Right hindlimb (tissue), 1 donor: Measurements from ENCODE around the gene PSMG2.
A peak's percentile ranks its signal among the peaks of the same experiment; 100 is the strongest.

ENCODE experiments used
- DNase-seq: peaks from one replicate; pipeline ENCODE4 v3.0.0-alpha.2; 2018

PSMG2 gene, protein sequence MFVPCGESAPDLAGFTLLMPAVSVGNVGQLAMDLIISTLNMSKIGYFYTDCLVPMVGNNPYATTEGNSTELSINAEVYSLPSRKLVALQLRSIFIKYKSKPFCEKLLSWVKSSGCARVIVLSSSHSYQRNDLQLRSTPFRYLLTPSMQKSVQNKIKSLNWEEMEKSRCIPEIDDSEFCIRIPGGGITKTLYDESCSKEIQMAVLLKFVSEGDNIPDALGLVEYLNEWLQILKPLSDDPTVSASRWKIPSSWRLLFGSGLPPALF

DNA sequence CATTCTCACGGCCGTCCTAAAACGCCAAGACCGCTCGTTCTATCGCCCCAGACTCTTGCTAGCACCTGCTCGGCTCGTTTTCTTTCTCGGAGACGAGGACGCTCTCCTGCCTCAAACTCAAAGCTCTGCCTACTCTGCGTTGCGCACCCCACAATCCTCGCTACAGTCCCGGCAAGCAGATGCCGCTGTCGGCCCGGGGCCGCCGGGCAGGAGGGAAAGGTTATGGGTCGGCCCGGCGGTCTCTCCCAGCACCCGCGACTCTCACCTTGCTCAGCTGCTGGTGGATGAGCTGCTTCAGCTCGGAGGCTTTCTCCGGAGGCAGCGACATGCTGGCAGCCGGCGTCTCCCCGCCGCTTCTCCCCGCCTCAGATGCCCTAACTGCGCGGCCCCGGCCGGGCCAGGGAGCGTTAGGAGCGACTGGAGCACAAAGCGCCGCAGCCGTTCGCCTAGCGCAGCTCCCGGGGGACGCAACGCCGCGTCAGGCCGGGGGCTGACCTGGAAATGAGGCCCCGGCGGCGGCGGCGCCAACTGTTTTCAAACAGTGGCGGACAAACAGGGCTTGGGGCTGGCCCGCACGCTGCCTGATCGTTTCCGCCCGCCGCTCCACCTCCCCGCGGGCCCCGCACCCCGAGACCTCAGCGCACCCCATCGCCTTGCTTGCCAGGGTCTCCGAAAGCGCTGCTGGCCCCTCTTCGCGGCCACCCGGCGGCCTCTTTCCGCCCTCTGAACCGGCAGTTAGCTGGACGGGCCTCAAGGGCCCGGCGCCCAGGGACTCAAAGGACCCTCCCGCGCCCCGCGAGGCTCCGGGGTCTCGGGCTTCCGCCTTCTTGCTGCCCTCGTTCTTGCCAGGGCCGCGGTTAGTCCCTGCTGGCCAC lies at the start of gene PSMG2, which contains the start of gene CEP76:
TSS of gene PSMG2 (plus strand) at position 822 of the 875 bp plus-strand sequence. CDS start 66 bp downstream, outside the sequence.
TSS of gene CEP76 (minus strand) at position 503 of the 875 bp plus-strand sequence. CDS start at position 328, 175 bp downstream.
- peak; percentile 95 for DNase-seq

DNA sequence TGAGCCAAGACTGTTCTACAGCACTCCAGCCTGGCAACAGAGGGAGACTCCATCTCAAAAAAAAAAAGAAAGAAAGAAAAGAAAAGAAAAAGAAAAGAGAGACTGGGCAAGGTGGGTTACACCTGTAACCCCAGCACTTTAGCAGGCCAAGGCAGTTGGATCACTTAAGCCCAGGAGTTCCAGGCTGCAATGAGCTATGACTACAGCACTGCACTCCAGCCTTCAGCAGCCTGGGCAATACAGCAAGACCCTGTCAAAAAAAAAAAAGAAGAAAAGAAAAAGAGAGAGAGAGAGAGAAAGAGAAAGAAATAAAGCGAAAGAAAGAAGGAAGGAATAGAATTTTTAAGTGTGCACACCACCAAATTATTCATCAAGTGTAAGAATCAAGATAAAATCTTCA lies 47.9 kb upstream of the PSMG2 start:
- DNase-seq = no peak

DNA sequence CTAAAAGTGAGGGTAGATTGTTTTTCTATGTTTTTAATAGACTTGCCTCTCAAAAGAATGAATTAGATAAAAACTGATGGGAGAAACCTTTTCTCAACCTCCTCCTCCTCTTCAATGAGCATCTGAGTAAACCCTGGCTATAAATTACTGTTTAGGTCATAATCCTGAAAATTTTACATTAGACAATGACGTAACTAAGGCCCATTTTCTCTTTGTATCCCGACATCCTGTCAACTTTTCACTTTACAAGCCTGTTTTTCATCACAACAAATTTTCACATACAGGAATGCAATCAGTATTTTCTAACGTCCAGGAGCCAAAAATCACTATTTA lies 46.3 kb upstream of the PSMG2 start:
- DNase-seq = no peak

DNA sequence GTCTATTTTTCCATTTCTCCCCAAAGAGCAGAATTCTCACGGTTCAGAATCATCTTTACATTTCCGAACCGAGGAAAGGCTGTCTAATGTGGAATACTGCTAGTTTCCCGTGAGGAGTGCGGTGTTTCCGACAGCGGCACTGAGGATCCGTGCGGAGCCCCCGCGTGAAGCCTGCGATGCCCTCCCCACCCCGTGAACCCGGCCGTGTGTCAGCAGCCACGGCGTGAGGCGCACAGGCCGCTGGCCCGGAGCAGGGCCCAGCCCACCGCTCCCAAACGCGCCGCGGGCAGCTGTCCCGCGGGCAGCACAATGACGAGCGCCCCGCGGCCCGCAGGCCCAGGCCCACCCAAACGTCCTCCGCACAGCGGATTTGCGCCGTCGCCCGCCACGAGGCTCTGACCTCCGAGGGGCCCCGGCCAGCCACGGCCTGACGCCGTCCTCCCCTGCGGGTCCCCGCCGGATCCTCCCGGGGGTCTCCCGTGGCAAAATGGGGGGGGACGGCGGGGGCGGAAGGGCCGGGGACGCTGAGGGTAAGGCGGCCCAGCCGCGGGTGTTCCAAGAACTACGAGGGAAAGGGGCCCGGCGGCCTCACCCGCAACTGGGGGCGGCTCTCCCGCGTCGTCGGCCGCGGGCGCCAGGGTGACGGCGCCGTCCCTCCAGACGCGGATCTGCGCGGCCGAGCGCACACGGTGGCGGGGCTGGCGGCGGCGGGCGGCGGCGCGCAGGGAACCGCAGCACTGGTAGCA lies 45.7 kb upstream of the PSMG2 start:
- DNase-seq = peak; percentile 65

DNA sequence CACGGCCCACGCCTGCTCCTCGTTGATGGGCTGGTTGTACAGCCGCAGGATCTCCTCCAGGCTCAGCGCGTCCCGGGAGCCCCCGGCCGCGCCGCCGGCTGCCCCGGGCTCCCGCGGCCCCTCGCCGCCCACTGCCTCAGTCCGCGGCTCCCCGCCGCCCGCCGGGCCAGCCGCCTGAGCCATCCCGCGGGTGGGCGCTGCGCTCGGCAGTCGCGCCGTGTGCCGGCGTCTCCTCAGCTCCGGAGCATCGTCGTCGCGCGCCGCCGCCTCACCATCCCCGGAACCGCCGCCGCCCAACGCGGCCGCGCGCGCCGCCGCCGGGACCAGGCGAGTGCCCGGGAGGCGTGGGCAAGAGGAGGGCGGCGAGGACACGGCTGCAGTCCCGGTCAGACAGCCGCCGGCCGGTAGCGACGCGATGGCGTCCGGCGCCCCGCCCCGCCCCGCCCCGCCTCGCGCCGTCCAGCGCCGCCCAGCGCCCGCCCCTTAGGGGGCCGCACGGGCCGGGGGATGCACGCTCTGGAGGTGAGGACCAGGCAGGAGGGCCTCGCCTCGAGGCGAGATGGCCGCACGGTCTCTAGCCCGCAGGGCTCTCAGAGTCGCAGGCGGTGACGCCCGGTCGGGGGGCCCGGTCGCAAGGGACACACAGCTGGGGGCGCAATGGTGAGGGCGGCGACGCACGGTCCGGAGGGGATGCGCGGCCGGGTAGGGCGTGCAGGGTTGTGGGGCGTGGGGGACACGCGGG lies 45.0 kb upstream of the PSMG2 start, which contains the start of gene SPIRE1:
TSS of gene SPIRE1 (minus strand) at position 424 of the 742 bp plus-strand sequence. CDS start at position 183, 241 bp downstream.
- peak; percentile 82 for DNase-seq

DNA sequence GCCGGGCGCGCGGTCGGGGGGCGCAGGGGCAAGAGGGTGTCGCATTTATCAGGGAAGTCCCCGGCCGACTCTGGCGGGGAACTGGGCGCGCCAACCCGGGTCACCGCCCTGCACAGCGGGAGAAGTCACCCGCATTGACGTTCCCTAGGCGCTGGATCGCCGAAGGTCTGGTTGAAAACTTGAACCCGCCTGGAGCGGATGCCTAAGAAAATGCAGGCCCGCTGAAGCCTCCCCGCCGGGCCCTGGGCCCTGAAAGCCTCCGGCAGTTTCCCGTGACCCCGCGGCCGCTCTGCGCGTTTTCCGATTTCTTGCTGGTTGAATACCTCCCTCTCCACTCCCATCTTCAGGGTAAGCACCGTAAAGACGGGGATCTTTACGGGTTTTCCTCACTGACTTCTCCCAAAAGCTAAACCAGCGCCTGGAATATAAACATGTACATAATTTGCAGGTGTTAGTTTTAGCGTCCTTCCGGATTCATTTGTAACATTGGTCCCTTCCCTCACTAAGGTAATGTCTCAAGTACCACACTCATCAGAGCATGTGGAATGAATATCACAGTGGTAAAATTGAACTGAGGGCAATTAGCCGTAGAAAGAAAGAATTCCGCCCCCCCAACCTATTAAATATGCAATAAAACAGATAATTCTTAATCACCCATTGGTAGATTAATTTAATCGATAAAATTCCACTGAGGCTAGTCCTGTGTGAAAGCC lies 44.3 kb upstream of the PSMG2 start:
- peak; percentile 42 for DNase-seq

DNA sequence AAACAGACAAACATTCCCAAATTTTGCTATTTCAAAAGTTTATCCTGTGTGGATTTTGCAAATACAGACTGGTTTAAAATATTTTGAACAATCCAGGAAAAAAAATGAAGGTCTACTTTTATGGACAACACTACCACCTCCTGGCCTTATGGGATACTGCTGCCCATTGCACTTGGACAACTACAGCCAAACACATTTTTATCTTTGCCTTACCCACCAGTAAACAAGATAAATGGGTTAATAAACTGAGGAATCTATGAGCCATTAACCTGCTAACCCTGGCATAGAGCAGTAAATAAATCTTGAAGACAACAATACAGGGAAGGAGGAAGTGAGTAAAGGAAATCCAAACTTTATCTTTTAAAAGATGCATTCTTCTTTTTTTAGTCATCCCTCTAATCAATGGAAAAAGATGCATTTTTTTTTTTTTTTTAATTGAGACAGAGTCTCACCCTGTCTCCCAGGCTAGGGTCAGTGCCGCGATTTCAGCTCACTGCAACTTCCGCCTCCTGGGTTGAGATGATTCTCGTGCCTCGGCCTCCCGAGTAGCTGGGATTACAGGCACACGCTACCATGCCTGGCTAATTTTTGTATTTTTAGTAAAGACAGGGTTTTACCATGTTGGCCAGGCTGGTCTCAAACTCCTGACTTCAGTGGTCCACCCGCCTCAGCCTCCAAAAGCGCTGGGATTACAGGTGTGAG lies 42.8 kb upstream of the PSMG2 start:
- DNase-seq = peak; percentile 48

DNA sequence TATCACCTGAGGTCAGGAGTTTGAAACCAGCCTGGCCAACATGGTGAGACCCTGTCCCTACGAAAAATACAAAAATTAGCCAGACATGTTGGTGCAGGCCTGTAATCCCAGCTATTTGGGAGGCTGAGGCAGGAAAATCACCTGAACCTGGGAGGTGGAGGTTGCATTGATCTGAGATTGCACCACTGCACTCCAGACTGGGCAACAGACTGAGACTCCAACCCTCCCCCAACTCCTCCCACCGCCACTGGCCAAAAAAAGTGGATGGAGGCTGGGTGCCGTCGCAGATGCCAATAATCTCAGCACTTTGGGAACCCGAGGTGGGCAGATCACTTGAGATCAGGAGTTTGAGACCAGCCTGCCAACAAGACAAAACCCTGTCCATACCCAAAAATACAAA lies 34.8 kb upstream of the PSMG2 start:
- DNase-seq = no peak

DNA sequence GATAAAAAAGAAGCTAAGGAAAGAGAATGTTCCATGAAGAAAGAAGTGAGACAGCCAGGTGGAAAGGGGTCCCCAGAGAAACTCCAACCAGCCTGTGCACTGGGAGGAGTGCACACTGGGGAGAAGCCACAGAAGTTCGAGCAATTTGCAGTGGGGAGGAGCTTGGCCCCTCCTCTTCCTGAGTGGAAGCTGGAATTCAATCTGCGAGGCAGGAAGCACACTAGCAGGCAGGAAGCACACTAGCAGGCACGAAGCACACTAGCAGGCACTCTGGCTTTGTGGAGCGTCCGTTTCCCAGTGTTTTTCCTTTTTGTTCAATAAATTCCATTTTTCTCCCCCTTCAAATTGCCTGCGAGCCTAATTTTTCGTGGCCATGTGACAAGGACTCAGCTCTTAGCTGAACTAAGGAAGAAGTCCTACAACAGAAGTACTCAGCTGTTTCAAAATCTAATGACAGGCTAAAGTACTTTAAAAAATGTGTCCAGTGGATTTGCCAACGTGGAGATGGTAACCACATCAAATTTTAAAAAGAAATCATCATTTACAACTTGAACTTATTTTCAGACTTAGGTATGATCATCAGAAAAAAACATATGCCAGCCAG lies 23.6 kb upstream of the PSMG2 start:
- DNase-seq = peak; percentile 70

DNA sequence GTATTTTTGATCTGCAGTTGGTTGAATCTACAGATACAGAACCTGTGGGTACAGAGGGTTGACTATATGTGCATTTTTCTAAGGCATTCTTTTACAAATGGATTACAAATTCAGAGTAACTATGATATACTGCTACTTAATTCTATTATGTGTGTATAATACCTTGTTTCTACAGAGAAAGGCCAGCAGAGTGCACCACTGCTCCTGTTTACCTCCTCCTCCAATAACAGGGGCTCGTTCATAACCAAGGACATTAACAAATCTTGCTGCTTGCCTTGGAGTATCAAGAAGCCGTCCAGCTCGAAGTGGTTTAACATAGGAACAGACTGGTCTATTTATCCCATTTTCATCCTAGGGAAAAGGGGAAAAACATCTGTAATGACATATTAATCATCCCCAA lies 16.7 kb upstream of the PSMG2 start:
- DNase-seq = no peak

DNA sequence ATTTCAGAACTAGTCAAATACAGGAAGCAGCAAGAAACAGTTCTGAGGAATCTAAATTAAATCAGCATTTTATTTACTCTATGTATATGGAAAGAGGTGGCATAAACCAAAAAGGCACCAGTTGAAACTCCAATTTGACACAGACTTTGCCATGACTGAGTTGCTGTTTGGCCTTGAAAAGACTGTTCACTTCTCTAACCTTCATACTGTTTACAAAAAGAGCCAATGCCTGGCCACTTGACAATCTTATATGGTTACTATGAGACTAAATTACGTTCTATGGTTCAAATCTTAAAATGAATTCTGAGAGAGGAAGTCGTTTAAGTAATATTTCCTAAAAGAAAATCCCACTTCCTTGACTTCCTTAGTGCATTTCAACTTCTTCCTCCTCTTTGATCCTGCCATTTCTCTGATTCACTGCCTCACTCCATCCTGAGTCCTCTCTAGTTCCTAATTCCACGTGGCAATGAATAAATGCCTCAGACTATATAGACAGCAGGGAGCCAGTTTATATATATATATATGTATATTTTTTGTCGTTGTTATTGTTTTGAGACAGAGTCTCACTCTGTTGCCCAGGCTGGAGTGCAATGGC lies 13.5 kb upstream of the PSMG2 start:
- DNase-seq = no peak

DNA sequence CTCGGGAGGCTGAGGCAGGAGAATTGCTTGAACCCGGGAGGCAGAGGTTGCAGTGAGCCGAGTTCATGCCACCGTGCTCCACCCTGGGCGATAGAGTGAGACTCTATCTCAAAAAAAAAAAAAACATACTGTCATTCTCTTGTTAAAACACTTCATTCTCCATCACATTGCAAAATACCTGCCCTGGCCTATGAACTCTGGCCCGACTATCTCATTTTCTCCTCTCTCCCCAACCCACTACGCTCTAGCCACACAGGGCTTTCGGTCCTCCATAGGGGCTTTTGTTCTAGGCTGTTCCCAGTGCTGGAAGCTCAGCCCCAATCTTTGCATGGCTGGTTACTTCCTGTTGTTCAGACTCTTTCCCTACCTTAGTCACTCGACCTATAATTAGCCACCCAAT lies 10.6 kb upstream of the PSMG2 start:
- DNase-seq = no peak

DNA sequence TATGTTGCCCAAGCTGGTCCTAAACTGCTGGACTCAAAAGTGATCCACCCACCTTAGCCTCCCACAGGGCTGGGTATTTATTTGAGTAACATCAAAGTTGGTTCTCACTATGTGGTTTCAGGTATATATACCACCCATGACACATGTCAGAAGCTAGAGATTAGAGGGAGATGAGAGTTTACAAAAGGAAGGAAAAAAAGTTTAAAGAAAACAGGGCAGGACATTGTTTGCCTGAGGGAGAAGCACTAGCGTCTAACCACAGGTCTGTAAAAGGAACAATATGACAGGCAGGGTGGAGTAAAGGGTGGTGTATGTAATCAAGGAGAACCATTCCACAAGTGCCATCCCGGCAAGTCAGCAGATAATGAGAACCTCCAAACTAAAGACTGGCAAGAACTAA lies 8.8 kb upstream of the PSMG2 start:
- DNase-seq = no peak

DNA sequence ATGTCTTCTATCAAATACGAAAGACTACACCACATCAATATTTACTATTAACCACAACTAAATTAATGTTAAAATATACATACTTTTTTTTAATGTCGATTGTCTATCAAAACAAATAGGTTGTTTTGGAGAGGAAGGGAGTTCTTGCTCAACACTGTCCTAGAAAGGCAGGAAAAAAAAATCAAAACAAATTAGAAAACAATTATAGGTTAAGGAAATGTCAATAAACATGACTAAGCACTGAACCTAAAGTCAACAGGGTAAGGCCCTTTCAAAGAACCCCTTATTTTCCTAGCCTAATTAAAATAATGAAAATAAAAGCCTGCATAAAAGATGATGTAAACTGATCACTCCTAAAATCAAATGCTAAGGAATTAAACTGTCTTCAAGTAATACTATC lies 3.1 kb upstream of the PSMG2 start:
- no peak for DNase-seq

DNA sequence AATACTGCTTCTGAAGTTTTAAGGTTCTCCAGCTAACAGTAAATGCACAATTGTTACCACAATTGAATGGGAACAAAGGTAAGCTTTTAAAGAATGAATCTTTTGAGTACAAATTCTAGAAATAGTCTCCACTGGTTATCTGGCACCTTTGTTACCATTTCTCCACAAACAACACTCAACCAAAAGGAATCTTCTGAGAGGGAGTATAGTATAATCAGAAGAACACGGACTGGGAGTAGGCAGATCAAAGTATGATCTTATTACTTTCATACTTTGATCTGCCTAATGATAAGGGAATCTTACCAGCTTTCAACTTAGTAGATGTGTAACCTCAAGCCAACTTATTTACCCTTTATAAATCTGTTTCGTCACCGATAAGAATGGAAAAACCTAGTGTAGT lies 1.7 kb upstream of the PSMG2 start:
- no peak for DNase-seq

DNA sequence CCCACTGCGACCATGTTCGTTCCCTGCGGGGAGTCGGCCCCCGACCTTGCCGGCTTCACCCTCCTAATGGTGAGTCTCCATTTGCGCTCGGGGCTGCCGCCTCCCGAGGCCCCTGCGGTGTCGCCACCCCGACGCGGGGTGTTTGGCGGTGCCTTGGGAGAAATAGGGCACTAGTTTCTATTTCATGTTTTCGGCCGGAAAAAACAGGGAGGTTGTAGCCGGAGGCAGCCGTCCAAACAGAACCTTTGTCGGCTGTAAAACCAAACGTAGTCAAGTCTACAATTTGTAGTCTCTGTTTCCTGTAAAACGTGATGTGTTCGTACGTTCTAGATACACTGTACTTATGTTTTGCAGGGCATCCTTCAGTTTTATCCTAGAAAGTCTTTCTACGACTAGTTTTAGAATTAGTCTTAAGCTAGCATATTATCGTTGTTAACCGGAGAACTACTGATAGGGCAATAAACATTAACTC lies 290 bp downstream of the PSMG2 start:
- no peak for DNase-seq

DNA sequence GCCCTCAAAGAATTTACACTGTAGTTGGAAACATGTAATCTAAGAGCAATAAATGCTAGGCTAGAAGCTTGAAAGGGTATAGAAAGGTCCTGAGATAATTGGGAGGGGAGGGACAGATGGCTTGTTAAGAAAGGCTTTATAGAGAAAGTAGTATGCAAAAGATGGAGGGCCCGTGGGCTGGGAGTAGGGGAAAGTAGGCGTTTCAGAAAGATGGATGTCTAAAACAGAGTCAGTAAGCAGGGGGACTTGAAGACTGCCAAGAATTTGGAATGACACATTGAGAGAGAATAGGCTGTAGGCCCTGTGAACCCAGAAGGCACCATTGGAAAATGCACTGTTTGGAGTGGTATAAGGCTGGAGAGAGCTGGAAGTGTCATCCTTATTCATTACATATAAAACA lies 822 bp downstream of the PSMG2 start:
- peak; percentile 23 for DNase-seq

DNA sequence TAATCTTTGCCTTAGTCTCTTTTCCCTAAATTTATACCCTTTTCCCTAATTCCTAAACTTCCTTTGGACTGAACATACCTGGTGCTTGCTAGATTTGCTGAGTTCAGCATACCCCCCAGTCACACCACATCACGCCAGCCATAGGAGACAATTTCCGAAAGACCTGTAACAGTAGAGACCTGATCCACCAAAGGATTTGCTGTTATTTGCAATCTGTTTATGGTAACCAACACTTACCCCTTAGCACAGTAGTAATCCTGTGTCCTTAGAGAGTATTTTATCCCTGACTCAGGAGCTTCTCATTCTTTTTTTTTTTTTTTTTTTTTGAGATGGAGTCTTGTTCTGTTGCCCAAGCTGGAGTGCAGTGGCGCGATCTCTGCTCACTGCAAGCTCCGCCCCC lies 8.6 kb downstream of the PSMG2 start:
- DNase-seq = no peak

DNA sequence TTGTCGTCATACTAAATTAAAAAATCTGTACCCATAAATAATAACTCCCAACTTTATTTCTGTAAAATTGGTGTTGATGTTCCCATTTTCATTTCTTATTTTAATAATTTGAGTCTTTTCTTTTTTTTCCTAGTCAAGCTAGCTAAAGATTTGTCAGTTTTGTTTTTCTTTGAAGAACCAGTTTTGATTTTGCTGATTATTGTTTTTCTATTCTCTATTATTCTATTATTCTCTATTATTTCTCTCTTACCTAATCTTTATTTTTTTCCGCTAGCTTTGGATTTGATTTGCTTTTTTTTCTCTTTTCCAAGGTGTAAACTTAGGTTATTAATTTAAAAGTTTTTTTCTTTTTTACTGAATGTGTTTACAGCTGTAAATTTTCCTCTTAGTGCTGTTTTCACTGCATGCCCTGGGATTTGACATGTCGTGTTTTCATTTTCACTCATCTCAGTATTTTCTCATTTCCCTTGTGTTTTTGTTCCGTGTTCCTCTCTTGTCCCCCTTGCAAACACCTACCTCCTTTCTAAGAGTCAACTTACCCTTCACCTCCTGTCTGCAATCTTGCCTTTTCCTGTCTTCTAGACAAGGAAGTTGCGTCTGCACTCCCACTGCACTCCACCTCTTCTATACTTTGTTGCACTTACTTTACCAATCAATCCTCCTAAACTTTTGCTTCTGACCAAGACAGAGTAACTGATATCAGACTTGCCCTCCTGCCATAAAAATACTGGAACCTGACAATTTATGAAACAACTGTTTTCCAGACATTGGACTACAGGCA lies 18.8 kb downstream of the PSMG2 start:
- no peak for DNase-seq

DNA sequence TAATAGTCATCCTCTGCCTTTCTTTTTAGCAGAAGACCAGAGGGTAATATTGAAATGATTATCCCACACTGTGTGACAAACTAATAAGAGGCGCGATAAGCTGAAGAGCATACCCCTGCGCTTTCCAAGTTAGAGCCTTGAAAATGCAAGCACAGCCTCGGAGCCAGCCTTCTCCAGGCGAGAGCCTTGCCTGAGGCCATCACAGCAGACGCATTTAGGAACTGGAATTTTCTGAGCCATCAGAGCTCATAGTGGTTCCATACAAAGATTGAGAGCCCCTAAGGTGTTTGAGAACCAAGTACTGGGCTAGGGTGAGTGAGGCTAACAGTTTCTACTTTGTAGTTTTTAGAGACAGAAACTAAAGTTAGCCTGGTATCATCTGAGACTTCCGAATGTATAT lies 19.9 kb downstream of the PSMG2 start:
- no peak for DNase-seq
